Activated T-helper 1 cell treated with anti-CD3 and anti-CD28 coated beads, Interleukin-2, amount 50 U/mL, for 16 hours (primary cell): Measurements from ENCODE around the gene DIP2C.
A peak's percentile ranks its signal among the peaks of the same experiment; 100 is the strongest.

Experiments
- DNase-seq, 2 donors: peaks; one replicate each; pipeline ENCODE4 v3.0.0-alpha.2; 2020; ENCODE audit warnings: low read depth in 1 of 2, low spot score in 1 of 2

The DIP2C gene

GRCh38 chr10:614790-615582, 74.5 kb downstream of the DIP2C start:
- DNase-seq = no peak

GRCh38 chr10:614139-614711, 75.2 kb downstream of the DIP2C start:
- no peak for DNase-seq

- DNase-seq = no peak
Observed at GRCh38 chr10:613271-614138, 76.0 kb downstream of the DIP2C start.

GRCh38 chr10:612696-613095, 76.8 kb downstream of the DIP2C start:
- DNase-seq = no peak

- peak in 1 of 2 donors; percentile 9 for DNase-seq
Observed at GRCh38 chr10:610642-611305, 78.7 kb downstream of the DIP2C start.

- DNase-seq = no peak
Observed at GRCh38 chr10:609868-610545, 79.5 kb downstream of the DIP2C start.

- DNase-seq = no peak
Observed at GRCh38 chr10:609262-609658, 80.2 kb downstream of the DIP2C start.

- DNase-seq = no peak
Observed at GRCh38 chr10:608331-609261, 80.9 kb downstream of the DIP2C start.

- DNase-seq = no peak
Observed at GRCh38 chr10:607545-608185, 81.8 kb downstream of the DIP2C start.

- no peak for DNase-seq
Observed at GRCh38 chr10:606762-607544, 82.5 kb downstream of the DIP2C start.

- DNase-seq = no peak
Observed at GRCh38 chr10:605632-606325, 83.7 kb downstream of the DIP2C start.

GRCh38 chr10:604716-605631, 84.5 kb downstream of the DIP2C start:
- DNase-seq = no peak

- DNase-seq = no peak
Observed at GRCh38 chr10:603745-604144, 85.7 kb downstream of the DIP2C start.

GRCh38 chr10:602391-603005, 87.0 kb downstream of the DIP2C start:
- DNase-seq = no peak

- DNase-seq = no peak
Observed at GRCh38 chr10:601660-601963, 87.9 kb downstream of the DIP2C start.

GRCh38 chr10:600876-601659, 88.4 kb downstream of the DIP2C start:
- DNase-seq = no peak
